GM12875 (cell line): ENCODE measurements around the gene FABP3.

Experiments used
- H3K4me3 ChIP-seq: one replicate; pipeline ENCODE4 v1.5.1; 2011; ENCODE audit warnings: low read depth, low read length, control low read depth
- CTCF ChIP-seq: IDR thresholded peaks from 2 replicates; pipeline ENCODE4 v1.5.1; 2011; ENCODE audit warnings: low read depth, mild to moderate bottlenecking, control low read depth, inconsistent platforms, low read length, moderate library complexity, borderline replicate concordance; ENCODE audit not compliant: insufficient read depth

The FABP3 gene

GRCh38 chr1:31364561-31365250 lies 8.2 kb downstream of the FABP3 start:
- H3K4me3 ChIP-seq, result no peak overlapping the region
- TF ChIP-seq CTCF, result no peak

GRCh38 chr1:31362032-31362431 lies 10.8 kb downstream of the FABP3 start:
- no peak for TF ChIP-seq CTCF
- H3K4me3 ChIP-seq, result no peak overlapping the region

- no peak for TF ChIP-seq CTCF
- no peak overlapping the region for H3K4me3 ChIP-seq
Measured at GRCh38 chr1:31361607-31362006, 11.3 kb downstream of the FABP3 start.

- no peak overlapping the region for H3K4me3 ChIP-seq
- TF ChIP-seq CTCF, result no peak
Measured at GRCh38 chr1:31356427-31356826, 16.4 kb downstream of the FABP3 start.

GRCh38 chr1:31354283-31354682 lies 18.6 kb downstream of the FABP3 start:
- TF ChIP-seq CTCF, result no peak
- no peak overlapping the region for H3K4me3 ChIP-seq

- H3K4me3 ChIP-seq, result no peak overlapping the region
- TF ChIP-seq CTCF, result no peak
Measured at GRCh38 chr1:31348449-31348848, 24.4 kb downstream of the FABP3 start.

- no peak overlapping the region for H3K4me3 ChIP-seq
- TF ChIP-seq CTCF, result no peak
Measured at GRCh38 chr1:31346785-31347184, 26.1 kb downstream of the FABP3 start.
